HepG2 (cell line): ENCODE results near the gene SIRT5. TPM values are rescaled to one million over a fixed set of nuclear protein-coding genes. Genes with fewer than 3 reads are reported as not detected.

ENCODE experiments used
- EHMT2 ChIP-seq: fragments of 200-600 bp; sonication (generic); IDR thresholded peaks from 2 replicates; pipeline ENCODE4 v1.7.0; 2017; ENCODE audit warnings: antibody characterized with exemption, low read depth, low read length, borderline replicate concordance
- FOXA1 ChIP-seq, 2 experiments: fragments of 450-650 bp in 1 of 2; sonication (generic) in 1 of 2; formaldehyde crosslinking in 1 of 2; IDR thresholded peaks; 2 replicates each; pipeline versions ENCODE4 v1.4.0 to v1.6.1; 2016 to 2020; ENCODE audit warnings: missing genetic modification reagents in 1 of 2
- KLF15 ChIP-seq: sonication (generic); formaldehyde crosslinking; IDR thresholded peaks from 2 replicates; pipeline ENCODE4 v1.8.1; 2023; ENCODE audit warnings: borderline replicate concordance, mild to moderate bottlenecking, inconsistent platforms, missing genetic modification reagents, mixed read lengths
- SPEN ChIP-seq: sonication (generic); formaldehyde crosslinking; IDR thresholded peaks from 2 replicates; pipeline ENCODE4 v1.5.1; 2020; ENCODE audit warnings: low read depth, mild to moderate bottlenecking, missing genetic modification reagents
- ZBTB8A ChIP-seq: sonication (generic); formaldehyde crosslinking; IDR thresholded peaks from 2 replicates; pipeline ENCODE4 v1.4.0; 2020; ENCODE audit warnings: mild to moderate bottlenecking, low read depth, missing genetic modification reagents, borderline replicate concordance
- ZFYVE20 ChIP-seq: sonication (generic); formaldehyde crosslinking; IDR thresholded peaks from 2 replicates; pipeline ENCODE4 v1.8.0; 2023; ENCODE audit warnings: low read depth, mild to moderate bottlenecking, moderate library complexity, missing genetic modification reagents, borderline replicate concordance
- ZNF136 ChIP-seq: sonication (generic); formaldehyde crosslinking; IDR thresholded peaks from 2 replicates; pipeline ENCODE4 v1.8.1; 2022; ENCODE audit warnings: low read depth, mild to moderate bottlenecking, moderate library complexity, missing genetic modification reagents
- ZNF343 ChIP-seq: sonication (generic); formaldehyde crosslinking; IDR thresholded peaks from 2 replicates; pipeline ENCODE4 v1.4.0; 2020; ENCODE audit warnings: mild to moderate bottlenecking, missing genetic modification reagents
- ZNF354B ChIP-seq: sonication (generic); formaldehyde crosslinking; IDR thresholded peaks from 2 replicates; pipeline ENCODE4 v1.8.0; 2022; ENCODE audit warnings: mild to moderate bottlenecking, missing genetic modification reagents
- ZNF382 ChIP-seq: sonication (generic); formaldehyde crosslinking; IDR thresholded peaks from 2 replicates; pipeline ENCODE4 v1.5.0; 2020; ENCODE audit warnings: missing genetic modification reagents, mild to moderate bottlenecking, borderline replicate concordance
- ZNF629 ChIP-seq: sonication (generic); formaldehyde crosslinking; conservative IDR thresholded peaks from 2 replicates; pipeline ENCODE4 v1.5.0; 2020; ENCODE audit warnings: missing genetic modification reagents
- polyA plus RNA-seq, 8 experiments: library from polyadenylated mRNA; depleted of rRNA in 3 of 8; stranded (reverse) in 7 of 8; unstranded in 1 of 8; fragments of >200 nt; fragmentation: Illumina TruSeq in 4 of 8; extraction: Trizol in 4 of 8; gene quantifications; 2 replicates each; pipeline versions ENCODE4 v1.2.1 to v1.2.3, GENCODE V29; 2011 to 2016; ENCODE audit warnings: low read depth in 4 of 8, missing spikeins in 1 of 8, mixed read lengths in 1 of 8; ENCODE audit not compliant: insufficient read depth in 1 of 8
- total RNA-seq, 5 experiments: library from RNA; depleted of rRNA; stranded (reverse); fragments of >200 nt; fragmentation: Illumina TruSeq; extraction: Trizol; gene quantifications; 2 replicates each; pipeline ENCODE4 v1.2.3, GENCODE V29; 2016; ENCODE audit warnings: low read depth in 1 of 5
- TF ChIP-seq, protein P1 (sequence below): sonication (generic); formaldehyde crosslinking; IDR thresholded peaks from 2 replicates; pipeline ENCODE4 v1.4.0; 2020; ENCODE audit warnings: missing genetic modification reagents
- TF ChIP-seq, protein P2 (sequence below): sonication (generic); formaldehyde crosslinking; IDR thresholded peaks from 2 replicates; pipeline ENCODE4 v1.4.0; 2020; ENCODE audit warnings: missing genetic modification reagents
- TF ChIP-seq, protein P3 (sequence below): sonication (generic); formaldehyde crosslinking; IDR thresholded peaks from 2 replicates; pipeline ENCODE4 v1.5.1; 2020; ENCODE audit warnings: missing genetic modification reagents, mild to moderate bottlenecking, borderline replicate concordance
- TF ChIP-seq, protein P4 (sequence below): sonication (generic); formaldehyde crosslinking; IDR thresholded peaks from 2 replicates; pipeline ENCODE4 v1.8.1; 2023; ENCODE audit warnings: mild to moderate bottlenecking, inconsistent platforms, moderate library complexity, missing genetic modification reagents, borderline replicate concordance
- TF ChIP-seq, protein P5 (sequence below): sonication (generic); formaldehyde crosslinking; IDR thresholded peaks from 2 replicates; pipeline ENCODE4 v1.9.0; 2021; ENCODE audit warnings: missing genetic modification reagents, borderline replicate concordance

SIRT5 gene
- total and polyA plus RNA-seq, 2 of the 13 experiments (the other 11 are each of a cell fraction or from before 2014, with no cell fraction given), result 14.1 to 16.6 TPM

DNA sequence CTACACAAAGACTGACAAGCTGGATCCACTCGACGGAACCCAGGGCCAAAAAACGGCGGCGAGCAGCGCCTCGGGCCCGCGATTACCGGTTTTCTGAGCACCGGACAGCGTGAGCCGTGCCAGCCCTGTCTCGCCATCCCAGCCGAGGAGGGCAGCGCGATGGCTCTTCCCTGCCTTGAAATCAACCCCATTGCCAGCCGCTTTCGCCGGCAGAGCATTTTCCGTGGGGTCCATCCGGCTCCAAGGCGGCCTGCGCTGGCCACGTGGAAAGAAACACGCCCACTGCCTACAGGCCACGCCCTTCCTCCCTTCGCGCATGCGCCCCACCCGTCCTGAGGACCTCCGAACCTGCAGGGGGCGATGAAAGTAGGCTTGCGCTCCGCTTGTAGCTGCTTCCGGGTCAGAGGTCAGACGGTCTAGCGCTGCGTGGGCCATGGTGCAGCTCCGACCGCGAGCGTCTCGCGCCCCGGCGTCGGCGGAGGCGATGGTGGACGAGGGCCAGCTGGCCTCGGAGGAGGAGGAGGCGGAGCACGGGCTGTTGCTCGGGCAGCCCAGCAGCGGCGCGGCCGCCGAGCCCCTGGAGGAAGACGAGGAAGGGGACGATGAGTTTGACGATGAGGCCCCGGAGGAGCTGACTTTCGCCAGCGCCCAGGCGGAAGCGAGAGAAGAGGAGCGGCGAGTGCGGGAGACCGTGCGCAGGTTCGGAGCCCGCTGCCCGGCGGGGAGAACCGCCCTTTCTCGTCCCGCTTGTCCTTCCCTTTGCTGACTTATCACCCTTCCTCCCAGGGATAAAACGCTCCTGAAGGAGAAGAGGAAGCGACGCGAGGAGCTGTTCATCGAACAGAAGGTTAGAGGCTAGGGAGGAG is 40.8 kb downstream of the SIRT5 start, which contains the start of gene NOL7 (continued):
- TF ChIP-seq, protein P1, sequence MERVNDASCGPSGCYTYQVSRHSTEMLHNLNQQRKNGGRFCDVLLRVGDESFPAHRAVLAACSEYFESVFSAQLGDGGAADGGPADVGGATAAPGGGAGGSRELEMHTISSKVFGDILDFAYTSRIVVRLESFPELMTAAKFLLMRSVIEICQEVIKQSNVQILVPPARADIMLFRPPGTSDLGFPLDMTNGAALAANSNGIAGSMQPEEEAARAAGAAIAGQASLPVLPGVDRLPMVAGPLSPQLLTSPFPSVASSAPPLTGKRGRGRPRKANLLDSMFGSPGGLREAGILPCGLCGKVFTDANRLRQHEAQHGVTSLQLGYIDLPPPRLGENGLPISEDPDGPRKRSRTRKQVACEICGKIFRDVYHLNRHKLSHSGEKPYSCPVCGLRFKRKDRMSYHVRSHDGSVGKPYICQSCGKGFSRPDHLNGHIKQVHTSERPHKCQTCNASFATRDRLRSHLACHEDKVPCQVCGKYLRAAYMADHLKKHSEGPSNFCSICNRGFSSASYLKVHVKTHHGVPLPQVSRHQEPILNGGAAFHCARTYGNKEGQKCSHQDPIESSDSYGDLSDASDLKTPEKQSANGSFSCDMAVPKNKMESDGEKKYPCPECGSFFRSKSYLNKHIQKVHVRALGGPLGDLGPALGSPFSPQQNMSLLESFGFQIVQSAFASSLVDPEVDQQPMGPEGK (CRISPR knock-in tag), result peak; percentile 47; the same call in 1 of the 2 replicates
- TF ChIP-seq ZNF343, result peak; percentile 89
- TF ChIP-seq KLF15, result peak; percentile 89
- TF ChIP-seq, protein P2, sequence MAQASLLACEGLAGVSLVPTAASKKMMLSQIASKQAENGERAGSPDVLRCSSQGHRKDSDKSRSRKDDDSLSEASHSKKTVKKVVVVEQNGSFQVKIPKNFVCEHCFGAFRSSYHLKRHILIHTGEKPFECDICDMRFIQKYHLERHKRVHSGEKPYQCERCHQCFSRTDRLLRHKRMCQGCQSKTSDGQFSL (CRISPR knock-in tag), result no peak
- TF ChIP-seq ZFYVE20 (CRISPR knock-in tag), result no peak
- no peak for TF ChIP-seq ZBTB8A (CRISPR knock-in tag)
- TF ChIP-seq FOXA1 (IDR thresholded peaks at IDR 0.05), result no peak
- TF ChIP-seq FOXA1 (CRISPR knock-in tag; IDR thresholded peaks at IDR 0.05), result peak; percentile 56
- TF ChIP-seq ZNF382 (CRISPR knock-in tag), result no peak
- TF ChIP-seq SPEN, result peak; percentile 98
- TF ChIP-seq ZNF136 (CRISPR knock-in tag), result peak; percentile 99
- TF ChIP-seq EHMT2, result no peak
- TF ChIP-seq ZNF629, result peak; percentile 43; the same call in 1 of the 2 replicates
- TF ChIP-seq, protein P3, sequence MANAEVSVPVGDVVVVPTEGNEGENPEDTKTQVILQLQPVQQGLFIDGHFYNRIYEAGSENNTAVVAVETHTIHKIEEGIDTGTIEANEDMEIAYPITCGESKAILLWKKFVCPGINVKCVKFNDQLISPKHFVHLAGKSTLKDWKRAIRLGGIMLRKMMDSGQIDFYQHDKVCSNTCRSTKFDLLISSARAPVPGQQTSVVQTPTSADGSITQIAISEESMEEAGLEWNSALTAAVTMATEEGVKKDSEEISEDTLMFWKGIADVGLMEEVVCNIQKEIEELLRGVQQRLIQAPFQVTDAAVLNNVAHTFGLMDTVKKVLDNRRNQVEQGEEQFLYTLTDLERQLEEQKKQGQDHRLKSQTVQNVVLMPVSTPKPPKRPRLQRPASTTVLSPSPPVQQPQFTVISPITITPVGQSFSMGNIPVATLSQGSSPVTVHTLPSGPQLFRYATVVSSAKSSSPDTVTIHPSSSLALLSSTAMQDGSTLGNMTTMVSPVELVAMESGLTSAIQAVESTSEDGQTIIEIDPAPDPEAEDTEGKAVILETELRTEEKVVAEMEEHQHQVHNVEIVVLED (CRISPR knock-in tag), result peak; percentile 95
- peak; percentile 99 for TF ChIP-seq ZNF354B (CRISPR knock-in tag)
- TF ChIP-seq, protein P4, sequence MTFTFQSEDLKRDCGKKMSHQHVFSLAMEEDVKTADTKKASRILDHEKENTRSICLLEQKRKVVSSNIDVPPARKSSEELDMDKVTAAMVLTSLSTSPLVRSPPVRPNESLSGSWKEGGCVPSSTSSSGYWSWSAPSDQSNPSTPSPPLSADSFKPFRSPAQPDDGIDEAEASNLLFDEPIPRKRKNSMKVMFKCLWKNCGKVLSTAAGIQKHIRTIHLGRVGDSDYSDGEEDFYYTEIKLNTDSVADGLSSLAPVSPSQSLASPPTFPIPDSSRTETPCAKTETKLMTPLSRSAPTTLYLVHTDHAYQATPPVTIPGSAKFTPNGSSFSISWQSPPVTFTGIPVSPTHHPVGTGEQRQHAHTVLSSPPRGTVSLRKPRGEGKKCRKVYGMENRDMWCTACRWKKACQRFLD, result peak; percentile 97
- TF ChIP-seq, protein P5, sequence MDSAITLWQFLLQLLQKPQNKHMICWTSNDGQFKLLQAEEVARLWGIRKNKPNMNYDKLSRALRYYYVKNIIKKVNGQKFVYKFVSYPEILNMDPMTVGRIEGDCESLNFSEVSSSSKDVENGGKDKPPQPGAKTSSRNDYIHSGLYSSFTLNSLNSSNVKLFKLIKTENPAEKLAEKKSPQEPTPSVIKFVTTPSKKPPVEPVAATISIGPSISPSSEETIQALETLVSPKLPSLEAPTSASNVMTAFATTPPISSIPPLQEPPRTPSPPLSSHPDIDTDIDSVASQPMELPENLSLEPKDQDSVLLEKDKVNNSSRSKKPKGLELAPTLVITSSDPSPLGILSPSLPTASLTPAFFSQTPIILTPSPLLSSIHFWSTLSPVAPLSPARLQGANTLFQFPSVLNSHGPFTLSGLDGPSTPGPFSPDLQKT (CRISPR knock-in tag), result peak; percentile 72; the same call in 1 of the 2 replicates
